Measurements from ENCODE around the gene ARHGAP26.

ARHGAP26 gene

DNA sequence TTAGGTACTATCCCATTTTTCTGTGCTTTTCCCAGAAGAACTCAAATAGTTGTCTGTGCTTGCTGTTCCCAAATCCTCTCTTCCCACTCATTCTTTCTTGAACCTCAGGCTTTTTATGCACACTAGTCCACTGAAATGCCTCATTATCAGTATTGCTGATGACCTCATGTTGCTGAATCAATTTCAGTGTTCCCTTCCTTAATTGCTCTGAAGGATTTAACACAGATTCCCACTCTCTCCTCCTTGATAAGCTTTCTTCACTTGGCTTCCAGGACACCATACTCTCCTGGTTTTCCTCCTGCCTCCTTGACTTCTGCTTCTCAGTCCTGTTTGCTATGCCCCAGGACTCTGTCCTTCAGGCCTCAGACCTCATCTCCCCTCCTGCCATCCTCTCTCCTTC is 298.5 kb downstream of the ARHGAP26 start:
- Histone ChIP-seq H3K36me3 (ENCODE audit: insufficient read depth) (no peaks in the 10 kb centered on the region), H3K9ac (no peak overlapping the region), H2AFZ (ENCODE audit: low read depth) (no peak overlapping the region), H3K4me1 (ENCODE audit: low read depth, poor library complexity, severe bottlenecking) (peaks cover 59% of the 10 kb centered on the region), H3K27me3 (ENCODE audit: insufficient read depth, low read depth) (no peaks in the 10 kb centered on the region), H4K20me1 (ENCODE audit: insufficient read depth) (no peaks in the 10 kb centered on the region), H3K4me3 (IDR thresholded peaks at IDR 0.05; ENCODE audit: insufficient read depth, low read depth, low read length) (no peak overlapping the region), H3K79me2 (ENCODE audit: insufficient read depth, low read depth) (no peaks in the 10 kb centered on the region), H3K27ac (no peak overlapping the region), H3K4me2 (peak overlapping the region; percentile 52; the same call in 1 of the 2 replicates)
- TF ChIP-seq, protein P1, sequence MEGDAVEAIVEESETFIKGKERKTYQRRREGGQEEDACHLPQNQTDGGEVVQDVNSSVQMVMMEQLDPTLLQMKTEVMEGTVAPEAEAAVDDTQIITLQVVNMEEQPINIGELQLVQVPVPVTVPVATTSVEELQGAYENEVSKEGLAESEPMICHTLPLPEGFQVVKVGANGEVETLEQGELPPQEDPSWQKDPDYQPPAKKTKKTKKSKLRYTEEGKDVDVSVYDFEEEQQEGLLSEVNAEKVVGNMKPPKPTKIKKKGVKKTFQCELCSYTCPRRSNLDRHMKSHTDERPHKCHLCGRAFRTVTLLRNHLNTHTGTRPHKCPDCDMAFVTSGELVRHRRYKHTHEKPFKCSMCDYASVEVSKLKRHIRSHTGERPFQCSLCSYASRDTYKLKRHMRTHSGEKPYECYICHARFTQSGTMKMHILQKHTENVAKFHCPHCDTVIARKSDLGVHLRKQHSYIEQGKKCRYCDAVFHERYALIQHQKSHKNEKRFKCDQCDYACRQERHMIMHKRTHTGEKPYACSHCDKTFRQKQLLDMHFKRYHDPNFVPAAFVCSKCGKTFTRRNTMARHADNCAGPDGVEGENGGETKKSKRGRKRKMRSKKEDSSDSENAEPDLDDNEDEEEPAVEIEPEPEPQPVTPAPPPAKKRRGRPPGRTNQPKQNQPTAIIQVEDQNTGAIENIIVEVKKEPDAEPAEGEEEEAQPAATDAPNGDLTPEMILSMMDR (conservative IDR thresholded peaks at IDR 0.05; ENCODE audit: low read depth, low read length): no peak

DNA sequence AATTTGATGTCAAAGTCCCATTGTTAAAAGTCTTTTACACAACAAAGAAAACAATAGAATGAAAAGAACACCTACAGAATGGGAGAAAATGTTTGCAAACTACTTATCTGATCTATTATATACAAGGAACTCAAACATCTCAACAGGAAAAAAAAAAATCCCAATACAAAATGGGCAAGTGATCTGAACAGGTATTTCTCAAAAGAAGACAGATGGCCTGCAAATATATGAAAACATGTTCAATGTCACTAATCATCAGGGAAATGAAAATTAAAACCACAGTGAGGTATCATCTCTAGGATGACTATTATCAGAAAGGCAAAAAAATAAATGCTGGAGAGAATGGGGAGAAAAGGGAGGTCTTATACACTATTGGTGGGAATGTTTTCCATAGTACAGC is 301.8 kb downstream of the ARHGAP26 start:
- Histone ChIP-seq H2AFZ (ENCODE audit: low read depth) (no peak overlapping the region), H3K27me3 (ENCODE audit: insufficient read depth, low read depth) (no peaks in the 10 kb centered on the region), H3K36me3 (ENCODE audit: insufficient read depth) (no peaks in the 10 kb centered on the region), H3K4me2 (no peak overlapping the region), H4K20me1 (ENCODE audit: insufficient read depth) (no peaks in the 10 kb centered on the region), H3K79me2 (ENCODE audit: insufficient read depth, low read depth) (no peaks in the 10 kb centered on the region), H3K4me1 (ENCODE audit: low read depth, poor library complexity, severe bottlenecking) (peaks cover 26% of the 10 kb centered on the region), H3K27ac (no peak overlapping the region), H3K9ac (no peak overlapping the region), H3K4me3 (IDR thresholded peaks at IDR 0.05; ENCODE audit: insufficient read depth, low read depth, low read length) (no peak overlapping the region)
- TF ChIP-seq, protein P1 (conservative IDR thresholded peaks at IDR 0.05; ENCODE audit: low read depth, low read length): no peak

DNA sequence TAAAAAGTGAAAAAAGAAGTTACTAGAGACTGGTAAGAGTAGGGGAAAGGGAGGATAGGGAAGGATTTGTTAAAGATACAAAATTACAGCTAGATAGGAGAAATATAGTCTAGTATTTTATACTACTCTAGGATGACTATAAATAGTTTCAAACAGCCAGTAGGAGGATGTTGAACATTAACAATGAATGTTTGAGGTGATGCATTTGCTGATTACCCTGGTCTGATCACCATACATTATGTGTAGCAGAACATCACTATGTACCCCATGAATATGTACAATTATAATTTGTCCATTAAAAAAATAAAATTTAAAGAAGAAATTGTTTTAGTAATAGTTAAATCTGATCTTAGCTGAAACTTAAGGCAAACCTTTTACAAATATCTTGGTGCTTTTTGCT is 302.6 kb downstream of the ARHGAP26 start:
- Histone ChIP-seq H3K36me3 (ENCODE audit: insufficient read depth) (no peaks in the 10 kb centered on the region), H2AFZ (ENCODE audit: low read depth) (no peak overlapping the region), H4K20me1 (ENCODE audit: insufficient read depth) (no peaks in the 10 kb centered on the region), H3K4me1 (ENCODE audit: low read depth, poor library complexity, severe bottlenecking) (peaks cover 19% of the 10 kb centered on the region), H3K27me3 (ENCODE audit: insufficient read depth, low read depth) (no peaks in the 10 kb centered on the region), H3K27ac (no peak overlapping the region), H3K9ac (no peak overlapping the region), H3K4me2 (no peak overlapping the region), H3K4me3 (IDR thresholded peaks at IDR 0.05; ENCODE audit: insufficient read depth, low read depth, low read length) (no peak overlapping the region), H3K79me2 (ENCODE audit: insufficient read depth, low read depth) (no peaks in the 10 kb centered on the region)
- TF ChIP-seq, protein P1 (conservative IDR thresholded peaks at IDR 0.05; ENCODE audit: low read depth, low read length): no peak

DNA sequence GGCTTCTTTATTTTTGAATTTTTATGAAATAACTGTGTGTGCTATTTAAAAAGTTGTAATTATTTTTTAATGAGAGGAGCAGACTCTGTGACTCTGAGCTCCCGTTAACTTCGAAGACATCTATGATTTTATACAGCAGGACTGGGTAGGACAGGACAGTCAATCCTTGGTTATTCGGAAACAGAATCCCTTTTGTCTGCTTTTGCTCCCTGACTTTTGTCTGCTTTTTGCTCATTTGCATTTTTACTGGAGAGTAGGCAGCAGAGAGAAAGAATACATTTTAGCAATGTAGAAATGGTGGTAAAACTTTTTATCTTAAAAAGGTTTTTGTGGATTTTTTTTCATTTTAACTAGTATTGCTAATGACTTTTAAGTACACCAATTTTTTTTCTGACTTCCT is 303.6 kb downstream of the ARHGAP26 start:
- TF ChIP-seq, protein P1 (conservative IDR thresholded peaks at IDR 0.05; ENCODE audit: low read depth, low read length): no peak
- Histone ChIP-seq H3K4me1 (ENCODE audit: low read depth, poor library complexity, severe bottlenecking) (peaks cover 19% of the 10 kb centered on the region), H3K36me3 (ENCODE audit: insufficient read depth) (no peaks in the 10 kb centered on the region), H3K27me3 (ENCODE audit: insufficient read depth, low read depth) (no peaks in the 10 kb centered on the region), H3K4me3 (IDR thresholded peaks at IDR 0.05; ENCODE audit: insufficient read depth, low read depth, low read length) (no peak overlapping the region), H3K4me2 (no peak overlapping the region), H3K27ac (no peak overlapping the region), H4K20me1 (ENCODE audit: insufficient read depth) (no peaks in the 10 kb centered on the region), H3K79me2 (ENCODE audit: insufficient read depth, low read depth) (no peaks in the 10 kb centered on the region), H3K9ac (no peak overlapping the region), H2AFZ (ENCODE audit: low read depth) (no peak overlapping the region)
